CD4-positive, alpha-beta T cell treated with Interleukin-21 for 1 hour (primary cell): ENCODE data around the gene DOCK1.

ENCODE experiments used
- DNase-seq: peaks from one replicate; pipeline ENCODE4 v3.0.0-alpha.2; 2020

The DOCK1 gene

GRCh38 chr10:127500127-127500526 is 594.9 kb downstream of the DOCK1 start:
- DNase-seq: no peak
